HG03139 (cell line): ENCODE data around the gene ITGA6.

Source experiments
- ATAC-seq: cut with Tn5 transposase; IDR thresholded peaks from one replicate; pipeline ENCODE4 v1.9.1; 2021; ENCODE audit not compliant: unreplicated experiment

ITGA6 gene

GRCh38 chr2:172427256-172427989 is at the start of gene ITGA6:
TSS of gene ITGA6 (plus strand) at chr2:172427586.
- ATAC-seq, result no peak

GRCh38 chr2:172380436-172381274 is 46.7 kb upstream of the ITGA6 start:
- ATAC-seq, result no peak

GRCh38 chr2:172381275-172382027 is 45.9 kb upstream of the ITGA6 start:
- ATAC-seq, result no peak

GRCh38 chr2:172387361-172387760 is 40.0 kb upstream of the ITGA6 start:
- no peak for ATAC-seq

- no peak for ATAC-seq
Measured at GRCh38 chr2:172389685-172390339, 37.6 kb upstream of the ITGA6 start.

- ATAC-seq, result no peak
Measured at GRCh38 chr2:172394002-172394401, 33.4 kb upstream of the ITGA6 start.

- no peak for ATAC-seq
Measured at GRCh38 chr2:172395503-172395902, 31.9 kb upstream of the ITGA6 start.

GRCh38 chr2:172397148-172397834 is 30.1 kb upstream of the ITGA6 start:
- ATAC-seq, result no peak

GRCh38 chr2:172398440-172398839 is 28.9 kb upstream of the ITGA6 start:
- ATAC-seq, result no peak

GRCh38 chr2:172399765-172400164 is 27.6 kb upstream of the ITGA6 start:
- ATAC-seq, result no peak

GRCh38 chr2:172402198-172402597 is 25.2 kb upstream of the ITGA6 start:
- ATAC-seq, result no peak

- no peak for ATAC-seq
Measured at GRCh38 chr2:172403402-172403801, 24.0 kb upstream of the ITGA6 start.

- no peak for ATAC-seq
Measured at GRCh38 chr2:172403881-172404468, 23.4 kb upstream of the ITGA6 start.

GRCh38 chr2:172404824-172405223 is 22.6 kb upstream of the ITGA6 start:
- ATAC-seq, result no peak

- no peak for ATAC-seq
Measured at GRCh38 chr2:172405673-172406072, 21.7 kb upstream of the ITGA6 start.

- ATAC-seq, result no peak
Measured at GRCh38 chr2:172408143-172408766, 19.1 kb upstream of the ITGA6 start.

GRCh38 chr2:172409042-172409441 is 18.3 kb upstream of the ITGA6 start:
- no peak for ATAC-seq

- no peak for ATAC-seq
Measured at GRCh38 chr2:172412984-172413492, 14.3 kb upstream of the ITGA6 start.

GRCh38 chr2:172415157-172415864 is 12.1 kb upstream of the ITGA6 start:
- no peak for ATAC-seq
